Gastrocnemius medialis (tissue), 4 donors: ENCODE results near the gene ASIC4. TPM values are rescaled to one million over a fixed set of nuclear protein-coding genes. Genes with fewer than 3 reads are reported as not detected.
A peak's percentile ranks its signal among the peaks of the same experiment; 100 is the strongest.

ENCODE experiments used
- ATAC-seq, 2 donors: fragments of 150-250 bp; one replicate each; pipeline ENCODE4 v1.9.1; 2016
- DNase-seq, 2 donors: peaks; one replicate each; pipeline ENCODE4 v3.0.0-alpha.2; 2019
- H3K27ac ChIP-seq, 4 donors: fragments of 200-600 bp; sonication (generic); 1 replicate in 1 of 4; 2 replicates in 3 of 4; pipeline ENCODE4 v1.5.1; 2016 to 2018; ENCODE audit warnings: mild to moderate bottlenecking in 2 of 4, moderate library complexity in 1 of 4
- H3K27me3 ChIP-seq, 3 donors: fragments of 200-600 bp; sonication (generic) in 2 of 3; 1 replicate in 1 of 3; 2 replicates in 2 of 3; pipeline versions ENCODE4 v1.5.1 to v1.6.0; 2016 to 2019; ENCODE audit warnings: mild to moderate bottlenecking in 1 of 3, moderate library complexity in 1 of 3
- H3K36me3 ChIP-seq, 2 donors: fragments of 200-600 bp; sonication (generic) in 1 of 2; one replicate each; pipeline ENCODE4 v1.5.1; 2017 to 2018
- H3K4me1 ChIP-seq, 2 donors: fragments of 200-600 bp; sonication (generic) in 1 of 2; one replicate each; pipeline ENCODE4 v1.5.1; 2016 to 2017; ENCODE audit warnings: mild to moderate bottlenecking in 2 of 2
- H3K4me3 ChIP-seq, 4 donors: fragments of 200-600 bp; sonication (generic) in 3 of 4; 1 replicate in 1 of 4; 2 replicates in 3 of 4; pipeline ENCODE4 v1.5.1; 2016 to 2019; ENCODE audit warnings: mild to moderate bottlenecking in 2 of 4
- H3K9me3 ChIP-seq, 3 donors: fragments of 200-600 bp; sonication (generic) in 2 of 3; 1 replicate in 1 of 3; 2 replicates in 2 of 3; pipeline ENCODE4 v1.5.1; 2016 to 2019
- CTCF ChIP-seq, 5 experiments: fragments of 450-650 bp in 3 of 5; fragments of 200-600 bp in 2 of 5; sonication (generic) in 2 of 5; IDR thresholded peaks in 4 of 5; conservative IDR thresholded peaks in 1 of 5; 1 replicate in 4 of 5; 2 replicates in 1 of 5; pipeline ENCODE4 v1.5.1; 2016 to 2019; ENCODE audit warnings: antibody characterized with exemption in 5 of 5, mild to moderate bottlenecking in 3 of 5, moderate library complexity in 3 of 5
- POLR2A ChIP-seq, 2 donors: fragments of 450-650 bp; IDR thresholded peaks; one replicate each; pipeline ENCODE4 v1.6.1; 2017; ENCODE audit warnings: antibody characterized with exemption in 2 of 2, mild to moderate bottlenecking in 2 of 2, moderate library complexity in 2 of 2
- in situ Hi-C, 4 donors: fragments of 200-750 bp; cut with MboI; loops; one replicate each; pipeline versions ENCODE4 v1.15.0 to v1.8.0; 2017; ENCODE audit warnings: low sequenced_read_pairs in 4 of 4
- intact Hi-C: fragments of 100-400 bp; cut with DNase I; formaldehyde crosslinking; loops from one replicate; pipeline ENCODE4 v1.15.1; 2023; ENCODE audit warnings: low total_unique reads
- total RNA-seq, 4 donors: library from RNA; depleted of rRNA; stranded (reverse); fragments of >200 nt; gene quantifications; one replicate each; pipeline versions ENCODE4 v1.1.0 to v1.2.3, GENCODE V29; 2016

The ASIC4 gene
- total RNA-seq, 4 donors from 2014 or later, result 0.11 TPM; not detected in 3

GRCh38 chr2:219468410-219469185 is 45.7 kb upstream of the ASIC4 start:
- Histone ChIP-seq H3K9me3 (no peaks in the 10 kb centered on the region), H3K27ac (peak overlapping the region in 2 of 4 donors; percentile 10 to 54), H3K4me1 (no peaks in the 10 kb centered on the region), H3K4me3 (no peak overlapping the region), H3K36me3 (peaks cover 0 to 88% of the 10 kb centered on the region in 2 donors), H3K27me3 (no peaks in the 10 kb centered on the region)
- TF ChIP-seq POLR2A (IDR thresholded peaks at IDR 0.05) (no peak), CTCF (IDR thresholded peaks at IDR 0.05 in 4 of 5, conservative IDR thresholded peaks at IDR 0.05 in 1 of 5) (no peak)
- intact Hi-C loops (no loop called here), in situ Hi-C loops (no loop called here)
- ATAC-seq (no peak), DNase-seq (no peak)

DNA sequence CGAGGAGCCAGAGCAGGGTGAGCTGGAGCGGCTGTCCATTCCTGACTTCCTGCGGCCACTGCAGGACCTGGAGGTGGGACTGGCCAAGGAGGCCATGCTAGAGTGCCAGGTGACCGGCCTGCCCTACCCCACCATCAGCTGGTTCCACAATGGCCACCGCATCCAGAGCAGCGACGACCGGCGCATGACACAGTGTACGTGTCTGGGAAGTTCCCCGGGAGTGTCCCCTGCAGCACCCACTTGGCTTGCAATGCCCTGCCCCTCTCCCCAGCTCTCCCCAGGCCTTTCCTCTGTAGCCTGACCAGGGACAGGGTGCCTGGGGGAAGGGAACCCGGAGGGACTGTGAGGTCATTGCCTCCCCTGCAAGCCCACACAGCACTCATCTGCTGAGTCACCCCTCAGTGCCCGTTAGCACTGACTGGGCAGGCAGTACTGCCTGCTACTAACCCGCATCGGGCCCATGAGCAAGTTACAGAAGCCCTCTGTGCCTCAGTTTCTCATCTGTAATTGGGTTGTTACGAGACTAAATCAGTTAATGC is 45.0 kb upstream of the ASIC4 start:
- in situ Hi-C loops, result no loop called here
- TF ChIP-seq POLR2A (IDR thresholded peaks at IDR 0.05) (no peak), CTCF (IDR thresholded peaks at IDR 0.05 in 4 of 5, conservative IDR thresholded peaks at IDR 0.05 in 1 of 5) (no peak)
- H3K27me3 ChIP-seq, result no peaks in the 10 kb centered on the region
- peak overlapping the region in 2 of 4 donors; percentile 10 to 54 for H3K27ac ChIP-seq
- H3K4me1 ChIP-seq, result no peaks in the 10 kb centered on the region
- H3K4me3 ChIP-seq, result no peak overlapping the region
- no peak for DNase-seq
- H3K9me3 ChIP-seq, result no peaks in the 10 kb centered on the region
- peaks cover 0 to 87% of the 10 kb centered on the region in 2 donors for H3K36me3 ChIP-seq
- intact Hi-C loops, result no loop called here
- peak in 1 of 2 donors; percentile 21 for ATAC-seq

DNA sequence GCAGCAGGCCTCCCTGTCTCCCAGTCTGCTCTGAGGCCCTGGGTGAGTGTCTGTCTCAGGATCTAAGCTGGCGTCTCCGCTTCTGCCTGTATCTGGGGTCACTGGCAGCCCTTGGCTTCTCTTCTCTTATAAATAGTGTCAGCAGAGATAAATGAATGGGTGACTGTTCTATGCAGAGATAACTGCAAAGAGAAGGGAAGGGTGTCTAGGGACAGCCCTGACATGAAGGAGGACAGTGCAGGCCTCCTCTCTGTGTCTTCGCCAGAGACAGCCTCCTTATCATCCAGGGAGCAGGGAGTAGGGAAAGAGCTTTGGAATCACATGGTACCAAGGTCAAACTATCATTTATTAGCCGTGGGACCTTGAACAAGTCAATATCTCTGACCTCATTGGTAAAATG is 43.9 kb upstream of the ASIC4 start:
- no peaks in the 10 kb centered on the region for H3K9me3 ChIP-seq
- H3K27me3 ChIP-seq, result no peaks in the 10 kb centered on the region
- in situ Hi-C loops, result loop anchor here in 2 of 4 donors (10.0 kb wide), 1 partner anchor 54 kb away; no protein-coding TSS in a partner anchor
- intact Hi-C loops, result no loop called here
- no peak for DNase-seq
- H3K4me1 ChIP-seq, result no peaks in the 10 kb centered on the region
- H3K36me3 ChIP-seq, result peaks cover 0 to 87% of the 10 kb centered on the region in 2 donors
- no peak for TF ChIP-seq POLR2A (IDR thresholded peaks at IDR 0.05)
- no peak for TF ChIP-seq CTCF (IDR thresholded peaks at IDR 0.05 in 4 of 5, conservative IDR thresholded peaks at IDR 0.05 in 1 of 5)
- H3K4me3 ChIP-seq, result no peak overlapping the region
- ATAC-seq, result no peak
- peak overlapping the region in 1 of 4 donors; percentile 54 for H3K27ac ChIP-seq

GRCh38 chr2:219471476-219472371 is 42.6 kb upstream of the ASIC4 start:
- H3K27me3 ChIP-seq, result no peaks in the 10 kb centered on the region
- DNase-seq (no peak), ATAC-seq (no peak)
- peaks cover 0 to 75% of the 10 kb centered on the region in 2 donors for H3K36me3 ChIP-seq
- no peak overlapping the region for H3K27ac ChIP-seq
- H3K4me1 ChIP-seq, result no peaks in the 10 kb centered on the region
- no peaks in the 10 kb centered on the region for H3K9me3 ChIP-seq
- no peak overlapping the region for H3K4me3 ChIP-seq
- intact Hi-C loops, result no loop called here
- TF ChIP-seq CTCF (IDR thresholded peaks at IDR 0.05 in 4 of 5, conservative IDR thresholded peaks at IDR 0.05 in 1 of 5) (no peak), POLR2A (IDR thresholded peaks at IDR 0.05) (no peak)
- in situ Hi-C loops, result loop anchor here in 2 of 4 donors (10.0 kb wide), 1 partner anchor 53 kb away; no protein-coding TSS in a partner anchor
